Hematopoietic multipotent progenitor cell treated with erythropoietin and hydrocortisone succinate and interleukin-3 and kit ligand, for 17 days (in vitro differentiated cells): ENCODE results near the gene BCCIP.

ENCODE experiments used
- DNase-seq: peaks from one replicate; pipeline ENCODE4 v3.0.0-alpha.2; 2015; ENCODE audit warnings: low spot score

The BCCIP gene

GRCh38 chr10:125822878-125823662, at the start of gene BCCIP, which contains the start of gene UROS:
TSS of gene BCCIP (plus strand) at chr10:125823546. CDS start at chr10:125823558, 12 bp downstream.
TSS of gene UROS (minus strand) at chr10:125823258. CDS start at chr10:125816499, 6,759 bp downstream.
- peak; percentile 99 for DNase-seq

GRCh38 chr10:125773687-125774543, 49.4 kb upstream of the BCCIP start:
- no peak for DNase-seq

GRCh38 chr10:125774581-125775191, 48.7 kb upstream of the BCCIP start:
- no peak for DNase-seq

- no peak for DNase-seq
Measured at GRCh38 chr10:125775491-125776106, 47.7 kb upstream of the BCCIP start, which contains the start of gene MMP21. TSS of gene MMP21 (minus strand) at chr10:125775821. CDS start at chr10:125775821, 0 bp downstream.

- DNase-seq, result no peak
Measured at GRCh38 chr10:125777806-125778205, 45.5 kb upstream of the BCCIP start.

GRCh38 chr10:125778556-125778955, 44.8 kb upstream of the BCCIP start:
- DNase-seq, result no peak

- no peak for DNase-seq
Measured at GRCh38 chr10:125779403-125780327, 43.7 kb upstream of the BCCIP start.

- DNase-seq, result no peak
Measured at GRCh38 chr10:125781374-125781773, 42.0 kb upstream of the BCCIP start.

- DNase-seq, result no peak
Measured at GRCh38 chr10:125782054-125782453, 41.3 kb upstream of the BCCIP start.

- DNase-seq, result no peak
Measured at GRCh38 chr10:125782616-125783015, 40.7 kb upstream of the BCCIP start.

GRCh38 chr10:125783408-125783807, 39.9 kb upstream of the BCCIP start:
- no peak for DNase-seq

- no peak for DNase-seq
Measured at GRCh38 chr10:125783957-125784356, 39.4 kb upstream of the BCCIP start.

GRCh38 chr10:125785791-125786190, 37.6 kb upstream of the BCCIP start:
- DNase-seq, result no peak

- no peak for DNase-seq
Measured at GRCh38 chr10:125788156-125789034, 35.0 kb upstream of the BCCIP start.

- no peak for DNase-seq
Measured at GRCh38 chr10:125792342-125793300, 30.7 kb upstream of the BCCIP start.

GRCh38 chr10:125795128-125795527, 28.2 kb upstream of the BCCIP start:
- DNase-seq, result no peak

- DNase-seq, result no peak
Measured at GRCh38 chr10:125795637-125796190, 27.6 kb upstream of the BCCIP start.

- DNase-seq, result no peak
Measured at GRCh38 chr10:125797424-125797823, 25.9 kb upstream of the BCCIP start.
